RWPE1 (cell line): ENCODE measurements around the gene RHOT2.

Experiments
- CTCF ChIA-PET: fragments of 350-600 bp; sonication (Branson Sonifier 250); formaldehyde crosslinking; extraction: SDS; loops from one replicate; lab custom pipeline; 2021; lab: Yijun Ruan, JAX
- POLR2A ChIA-PET: fragments of 400-600 bp; formaldehyde crosslinking; extraction: SDS; loops from one replicate; lab custom pipeline; 2020; ENCODE audit warnings: antibody characterized with exemption; ENCODE audit not compliant: low non-redundant PET; lab: Yijun Ruan, JAX
- DNase-seq: peaks from one replicate; pipeline ENCODE4 v3.0.0; 2012; ENCODE audit warnings: low spot score
- H3K27ac ChIP-seq: fragments of 450-650 bp; 2 replicates; pipeline ENCODE4 v1.5.1; 2017
- TF ChIP-seq, protein P1 (sequence below): fragments of 450-650 bp; conservative IDR thresholded peaks from 2 replicates; pipeline ENCODE4 v1.5.1; 2017; ENCODE audit warnings: low read depth, mild to moderate bottlenecking

The RHOT2 gene

DNA sequence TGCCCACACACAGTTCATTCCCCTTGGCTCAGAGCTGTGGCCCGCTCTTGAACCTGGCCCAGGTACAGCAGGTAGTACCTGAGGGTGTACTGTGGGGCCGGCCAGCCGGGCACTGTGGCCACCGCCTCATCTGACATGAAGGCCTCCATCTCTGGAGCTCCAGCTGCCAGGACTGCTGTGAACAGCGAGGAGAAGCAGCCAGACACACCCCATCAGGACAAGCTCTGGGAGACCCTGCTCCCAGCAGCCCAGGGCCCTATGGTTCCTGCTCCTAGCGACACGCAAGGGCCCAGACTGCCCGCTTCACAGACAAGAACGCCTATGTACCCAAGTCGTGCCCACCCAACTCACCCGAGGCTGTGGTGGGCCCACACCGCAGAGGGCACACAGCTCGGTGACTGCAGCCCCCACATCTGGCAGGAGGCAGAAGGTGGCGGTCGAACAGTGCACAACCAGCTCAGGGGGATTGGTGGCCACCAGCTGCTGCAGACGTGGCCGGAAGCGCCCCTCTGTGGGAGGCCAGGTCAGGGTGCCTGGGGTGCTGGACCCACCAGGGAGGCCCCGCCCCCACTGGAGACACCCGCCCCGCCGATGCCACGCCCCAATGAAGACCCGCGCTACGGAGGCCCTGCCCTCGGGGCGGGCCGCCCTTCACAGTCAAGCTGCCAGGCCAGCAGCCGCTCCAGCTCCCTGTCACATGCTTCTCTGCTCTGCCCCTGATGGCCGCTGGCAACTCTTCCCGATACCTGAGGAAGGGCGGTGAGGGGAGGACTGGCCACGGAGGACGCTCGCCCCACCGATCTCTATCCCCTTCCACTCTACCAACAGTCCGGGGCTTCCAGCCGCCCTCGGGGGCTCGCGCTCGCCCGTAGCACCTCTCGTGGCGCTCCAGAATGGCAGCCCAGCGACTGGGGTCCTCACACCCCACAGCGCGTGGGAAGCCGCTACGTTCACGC, 11.2 kb downstream of the RHOT2 start:
- ChIA-PET CTCF (interaction anchor here (0.8 to 0.9 kb wide), 2 partner anchors 10 to 12 kb away, joined by 3 read pairs; no protein-coding TSS in a partner anchor), POLR2A (interaction anchor here (0.6 kb wide), 1 partner anchor 16 kb away, joined by 3 read pairs; no protein-coding TSS in a partner anchor)
- peak overlapping the region; percentile 94 for H3K27ac ChIP-seq
- TF ChIP-seq, protein P1, sequence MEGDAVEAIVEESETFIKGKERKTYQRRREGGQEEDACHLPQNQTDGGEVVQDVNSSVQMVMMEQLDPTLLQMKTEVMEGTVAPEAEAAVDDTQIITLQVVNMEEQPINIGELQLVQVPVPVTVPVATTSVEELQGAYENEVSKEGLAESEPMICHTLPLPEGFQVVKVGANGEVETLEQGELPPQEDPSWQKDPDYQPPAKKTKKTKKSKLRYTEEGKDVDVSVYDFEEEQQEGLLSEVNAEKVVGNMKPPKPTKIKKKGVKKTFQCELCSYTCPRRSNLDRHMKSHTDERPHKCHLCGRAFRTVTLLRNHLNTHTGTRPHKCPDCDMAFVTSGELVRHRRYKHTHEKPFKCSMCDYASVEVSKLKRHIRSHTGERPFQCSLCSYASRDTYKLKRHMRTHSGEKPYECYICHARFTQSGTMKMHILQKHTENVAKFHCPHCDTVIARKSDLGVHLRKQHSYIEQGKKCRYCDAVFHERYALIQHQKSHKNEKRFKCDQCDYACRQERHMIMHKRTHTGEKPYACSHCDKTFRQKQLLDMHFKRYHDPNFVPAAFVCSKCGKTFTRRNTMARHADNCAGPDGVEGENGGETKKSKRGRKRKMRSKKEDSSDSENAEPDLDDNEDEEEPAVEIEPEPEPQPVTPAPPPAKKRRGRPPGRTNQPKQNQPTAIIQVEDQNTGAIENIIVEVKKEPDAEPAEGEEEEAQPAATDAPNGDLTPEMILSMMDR: no peak
- DNase-seq: no peak

DNA sequence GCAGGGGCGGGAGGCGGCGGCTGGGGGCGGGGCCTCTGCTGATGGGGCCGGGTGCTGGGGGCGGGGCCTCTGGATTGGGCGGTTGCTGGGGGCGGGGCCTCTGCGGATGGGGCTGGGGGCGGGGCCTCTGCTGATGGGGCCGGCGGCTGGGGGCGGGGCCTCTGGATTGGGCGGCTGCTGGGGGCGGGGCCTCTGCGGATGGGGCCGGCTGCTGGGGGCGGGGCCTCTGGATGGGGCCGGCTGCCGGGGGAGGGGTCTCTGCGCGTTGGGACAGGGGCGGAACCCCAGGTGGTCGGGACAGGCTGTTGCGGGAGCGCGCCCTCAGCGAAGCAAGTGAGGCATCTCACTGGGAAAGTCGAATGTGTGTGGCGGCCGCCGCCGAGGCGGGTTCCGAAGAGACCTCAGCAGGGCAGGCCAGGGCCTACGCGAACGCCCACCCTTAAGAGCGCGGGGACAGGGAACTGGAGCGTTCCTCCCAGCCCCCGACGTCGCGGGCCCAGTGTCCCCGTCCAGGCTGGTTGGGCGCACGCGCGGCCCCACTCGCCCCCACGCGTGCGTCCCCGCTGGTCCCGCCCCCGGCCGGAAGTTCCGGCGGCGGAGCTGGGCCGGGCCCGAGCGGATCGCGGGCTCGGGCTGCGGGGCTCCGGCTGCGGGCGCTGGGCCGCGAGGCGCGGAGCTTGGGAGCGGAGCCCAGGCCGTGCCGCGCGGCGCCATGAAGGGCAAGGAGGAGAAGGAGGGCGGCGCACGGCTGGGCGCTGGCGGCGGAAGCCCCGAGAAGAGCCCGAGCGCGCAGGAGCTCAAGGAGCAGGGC, 12.1 kb downstream of the RHOT2 start, which contains the start of gene STUB1:
STUB1 (plus strand) TSS at position 597 of the 811 bp plus-strand sequence; CDS start at position 713, 116 bp downstream.
- H3K27ac ChIP-seq: peak within 1 kb of the TSS; percentile 94
- CTCF ChIA-PET: interaction anchor here (1.1 kb wide), 1 partner anchor 19 kb away, joined by 4 read pairs; no protein-coding TSS in a partner anchor
- TF ChIP-seq, protein P1: no peak
- POLR2A ChIA-PET: no interaction called here
- peak; percentile 79 for DNase-seq

DNA sequence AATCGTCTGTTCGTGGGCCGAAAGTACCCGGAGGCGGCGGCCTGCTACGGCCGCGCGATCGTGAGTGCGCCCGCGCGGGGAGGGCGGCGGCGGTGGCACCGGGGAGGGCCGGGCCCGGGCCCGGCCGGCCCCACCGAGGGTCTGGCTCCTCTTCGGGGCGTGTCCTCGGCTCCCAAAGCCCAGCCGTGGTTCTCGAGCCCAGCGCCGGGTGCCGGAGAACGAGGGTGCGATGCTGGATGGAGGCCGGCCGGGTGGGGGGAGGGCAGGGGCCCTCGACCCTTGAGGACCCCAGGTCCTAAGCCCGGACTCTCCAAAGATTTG, 12.7 kb downstream of the RHOT2 start:
- TF ChIP-seq, protein P1: no peak
- peak overlapping the region; percentile 94 for H3K27ac ChIP-seq
- DNase-seq: no peak
- ChIA-PET POLR2A (no interaction called here), CTCF (interaction anchor here (1.1 kb wide), 1 partner anchor 19 kb away, joined by 4 read pairs; no protein-coding TSS in a partner anchor)

DNA sequence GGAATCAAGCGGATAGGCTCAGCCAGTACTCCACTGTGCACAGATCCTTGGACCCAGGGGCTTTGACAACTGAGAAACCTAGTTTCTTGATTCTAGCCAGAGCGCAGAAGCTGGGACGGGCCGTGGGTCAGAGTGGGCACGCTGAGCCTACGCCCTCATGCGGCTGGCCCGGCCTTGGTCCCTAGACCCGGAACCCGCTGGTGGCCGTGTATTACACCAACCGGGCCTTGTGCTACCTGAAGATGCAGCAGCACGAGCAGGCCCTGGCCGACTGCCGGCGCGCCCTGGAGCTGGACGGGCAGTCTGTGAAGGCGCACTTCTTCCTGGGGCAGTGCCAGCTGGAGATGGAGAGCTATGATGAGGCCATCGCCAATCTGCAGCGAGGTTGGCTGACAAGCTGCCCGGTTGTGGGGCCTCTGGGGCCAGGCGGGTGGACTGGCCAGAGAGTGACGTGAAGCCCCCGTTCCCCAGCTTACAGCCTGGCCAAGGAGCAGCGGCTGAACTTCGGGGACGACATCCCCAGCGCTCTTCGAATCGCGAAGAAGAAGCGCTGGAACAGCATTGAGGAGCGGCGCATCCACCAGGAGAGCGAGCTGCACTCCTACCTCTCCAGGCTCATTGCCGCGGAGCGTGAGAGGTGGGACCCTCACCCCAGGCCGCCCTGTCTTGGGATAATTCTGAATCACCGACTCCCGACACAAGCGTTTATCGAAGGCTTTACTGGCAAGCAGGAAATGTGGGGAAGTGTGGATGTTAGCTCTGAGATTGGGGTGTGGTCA, 13.2 kb downstream of the RHOT2 start:
- TF ChIP-seq, protein P1: no peak
- peak overlapping the region; percentile 94 for H3K27ac ChIP-seq
- DNase-seq: no peak
- CTCF ChIA-PET: interaction anchor here (1.1 to 1.2 kb wide), 2 partner anchors 19 to 20 kb away, joined by 3 to 4 read pairs; no protein-coding TSS in a partner anchor
- POLR2A ChIA-PET: no interaction called here

DNA sequence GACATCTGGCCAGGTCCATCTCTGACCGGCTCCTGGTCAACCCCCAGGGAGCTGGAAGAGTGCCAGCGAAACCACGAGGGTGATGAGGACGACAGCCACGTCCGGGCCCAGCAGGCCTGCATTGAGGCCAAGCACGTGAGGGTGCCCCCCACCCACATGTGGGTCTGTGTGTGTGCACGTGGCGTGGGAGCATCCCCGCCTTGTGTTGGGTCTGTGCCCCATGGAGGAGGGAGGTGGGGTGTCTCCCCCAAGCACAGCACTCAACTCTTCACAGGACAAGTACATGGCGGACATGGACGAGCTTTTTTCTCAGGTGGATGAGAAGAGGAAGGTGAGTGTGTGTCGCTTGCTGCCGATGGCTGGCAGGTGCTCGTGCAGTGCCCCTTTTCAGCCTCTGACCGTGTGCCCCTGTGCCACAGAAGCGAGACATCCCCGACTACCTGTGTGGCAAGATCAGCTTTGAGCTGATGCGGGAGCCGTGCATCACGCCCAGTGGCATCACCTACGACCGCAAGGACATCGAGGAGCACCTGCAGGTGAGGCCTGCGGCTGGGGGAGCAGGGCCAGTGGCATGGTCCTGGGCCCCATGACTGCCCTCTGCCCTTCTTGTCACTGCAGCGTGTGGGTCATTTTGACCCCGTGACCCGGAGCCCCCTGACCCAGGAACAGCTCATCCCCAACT, 14.0 kb downstream of the RHOT2 start:
- peak overlapping the region; percentile 94 for H3K27ac ChIP-seq
- TF ChIP-seq, protein P1: no peak
- POLR2A ChIA-PET: no interaction called here
- DNase-seq: no peak
- CTCF ChIA-PET: interaction anchor here (1.0 to 1.2 kb wide), 2 partner anchors 14 to 19 kb away, joined by 3 to 4 read pairs; partner anchors contain the start of gene RHOT2
